Effector memory CD8-positive, alpha-beta T cell (primary cell): ENCODE measurements around the gene ANTXR2.
"Not testable (repeated sequence)": the region's sequence is repeated elsewhere in the genome, so short reads cannot be mapped to it uniquely, and the experiment has no call there.

Source experiments
- ATAC-seq: fragments of 150-1000 bp; cut with Tn5 transposase; replicated peaks from 2 replicates; pipeline ENCODE4 v1.10.0; 2021; ENCODE audit warnings: mild to moderate bottlenecking, moderate library complexity
- DNase-seq, 3 experiments: peaks; one replicate each; pipeline ENCODE4 v3.0.0; 2021
- H3K27ac Mint-ChIP-seq, 2 donors: one replicate each; pipeline ENCODE4 v1.8.0; 2022; ENCODE audit warnings: mild to moderate bottlenecking in 2 of 2, mixed read lengths in 2 of 2, moderate library complexity in 2 of 2
- H3K27me3 Mint-ChIP-seq, 2 donors: one replicate each; pipeline ENCODE4 v1.8.0; 2022; ENCODE audit warnings: mixed read lengths in 2 of 2
- H3K36me3 Mint-ChIP-seq: one replicate; pipeline ENCODE4 v1.8.0; 2022; ENCODE audit warnings: mild to moderate bottlenecking, moderate library complexity, mixed read lengths; ENCODE audit not compliant: insufficient read depth
- H3K4me1 Mint-ChIP-seq, 2 donors: one replicate each; pipeline ENCODE4 v1.8.0; 2022; ENCODE audit warnings: low read depth in 2 of 2, mixed read lengths in 2 of 2
- H3K4me3 Mint-ChIP-seq, 2 donors: one replicate each; pipeline ENCODE4 v1.8.0; 2022; ENCODE audit warnings: mild to moderate bottlenecking in 2 of 2, mixed read lengths in 2 of 2, moderate library complexity in 2 of 2
- H3K9me3 Mint-ChIP-seq, 2 donors: one replicate each; pipeline ENCODE4 v1.8.0; 2022; ENCODE audit warnings: mixed read lengths in 2 of 2

ANTXR2 gene

DNA sequence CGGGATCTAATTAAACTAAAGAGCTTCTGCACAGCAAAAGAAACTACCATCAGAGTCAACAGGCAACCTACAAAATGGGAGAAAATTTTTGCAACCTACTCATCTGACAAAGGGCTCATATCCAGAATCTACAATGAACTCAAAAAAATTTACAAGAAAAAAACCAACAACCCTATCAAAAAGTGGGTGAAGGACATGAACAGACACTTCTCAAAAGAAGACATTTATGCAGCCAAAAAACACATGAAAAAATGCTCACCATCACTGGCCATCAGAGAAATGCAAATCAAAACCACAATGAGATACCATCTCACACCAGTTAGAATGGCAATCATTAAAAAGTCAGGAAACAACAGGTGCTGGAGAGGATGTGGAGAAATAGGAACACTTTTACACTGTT is 70.5 kb downstream of the ANTXR2 start:
- H3K9me3 Mint-ChIP-seq, H3K4me3 Mint-ChIP-seq, DNase-seq, H3K27ac Mint-ChIP-seq, H3K36me3 Mint-ChIP-seq, ATAC-seq, H3K27me3 Mint-ChIP-seq: not testable (repeated sequence)
- peaks cover 21 to 24% of the 10 kb centered on the region in 2 donors for H3K4me1 Mint-ChIP-seq

DNA sequence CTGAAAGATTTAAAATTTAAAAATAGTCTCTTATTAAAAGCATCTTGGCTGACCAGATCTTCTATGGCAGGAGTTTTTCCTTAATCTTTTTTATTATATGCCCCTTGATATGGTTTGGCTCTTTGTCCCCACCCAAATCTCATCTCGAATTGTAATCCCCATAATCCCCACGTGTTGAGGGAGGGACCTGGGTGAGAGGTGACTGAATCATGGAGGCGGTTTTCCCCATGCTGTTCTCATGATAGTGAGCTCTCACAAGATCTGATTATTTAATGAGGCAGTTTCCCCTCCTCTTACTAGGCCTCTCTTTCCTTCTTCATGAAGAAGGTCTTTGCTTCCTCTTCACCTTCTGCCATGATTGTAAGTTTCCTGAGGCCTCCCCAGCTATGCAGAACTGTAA is 74.0 kb downstream of the ANTXR2 start:
- not testable (repeated sequence) for H3K4me3 Mint-ChIP-seq, H3K27ac Mint-ChIP-seq, H3K9me3 Mint-ChIP-seq, H3K36me3 Mint-ChIP-seq, H3K27me3 Mint-ChIP-seq, DNase-seq, H3K4me1 Mint-ChIP-seq, ATAC-seq

DNA sequence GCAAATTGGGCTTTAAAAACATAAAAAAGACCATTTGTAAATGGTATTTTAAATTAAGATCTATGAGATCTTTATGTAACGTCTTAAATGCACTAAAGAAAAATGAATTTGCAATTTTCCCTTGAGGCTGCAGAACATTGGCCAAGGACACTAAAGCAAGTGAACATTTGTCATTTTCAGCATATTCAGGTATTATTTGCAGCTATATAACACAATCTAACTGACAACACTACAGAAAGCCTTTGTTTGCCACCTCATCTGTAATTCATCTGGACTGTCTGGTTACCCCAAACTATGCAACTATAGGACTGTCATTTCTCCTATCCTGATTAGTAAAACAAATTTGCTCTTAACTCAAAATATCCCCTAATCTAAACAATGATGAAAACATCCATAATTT is 74.8 kb downstream of the ANTXR2 start:
- Mint-ChIP-seq H3K36me3 (peaks cover 3% of the 10 kb centered on the region), H3K27ac (no peak overlapping the region), H3K4me3 (no peak overlapping the region), H3K27me3 (no peaks in the 10 kb centered on the region), H3K9me3 (no peaks in the 10 kb centered on the region), H3K4me1 (peaks cover 2 to 6% of the 10 kb centered on the region in 2 donors)
- ATAC-seq (no peak), DNase-seq (no peak)

DNA sequence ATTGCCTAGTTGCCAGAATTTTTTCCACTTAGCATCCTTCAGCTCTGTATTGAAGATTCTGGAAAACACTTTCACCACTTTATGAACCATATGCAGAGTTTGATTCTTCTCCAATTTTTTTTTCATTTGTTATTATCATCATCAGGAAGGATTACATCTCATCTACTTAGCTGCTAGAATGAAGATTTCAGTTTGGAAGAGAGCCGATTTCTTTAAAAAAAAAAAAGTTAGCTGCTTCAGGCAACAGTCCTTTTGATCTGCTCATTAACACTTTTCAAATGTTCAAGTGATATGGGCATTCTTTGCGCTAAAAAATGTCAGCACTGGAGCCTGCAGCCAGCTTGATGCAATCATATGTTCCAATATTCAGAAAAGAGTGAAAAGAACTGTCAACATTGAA is 76.2 kb downstream of the ANTXR2 start:
- H3K27ac Mint-ChIP-seq: no peak overlapping the region
- DNase-seq: no peak
- H3K9me3 Mint-ChIP-seq: no peaks in the 10 kb centered on the region
- H3K27me3 Mint-ChIP-seq: no peaks in the 10 kb centered on the region
- no peak for ATAC-seq
- H3K4me1 Mint-ChIP-seq: peaks cover 2 to 12% of the 10 kb centered on the region in 2 donors
- H3K36me3 Mint-ChIP-seq: peaks cover 3% of the 10 kb centered on the region
- no peak overlapping the region for H3K4me3 Mint-ChIP-seq

DNA sequence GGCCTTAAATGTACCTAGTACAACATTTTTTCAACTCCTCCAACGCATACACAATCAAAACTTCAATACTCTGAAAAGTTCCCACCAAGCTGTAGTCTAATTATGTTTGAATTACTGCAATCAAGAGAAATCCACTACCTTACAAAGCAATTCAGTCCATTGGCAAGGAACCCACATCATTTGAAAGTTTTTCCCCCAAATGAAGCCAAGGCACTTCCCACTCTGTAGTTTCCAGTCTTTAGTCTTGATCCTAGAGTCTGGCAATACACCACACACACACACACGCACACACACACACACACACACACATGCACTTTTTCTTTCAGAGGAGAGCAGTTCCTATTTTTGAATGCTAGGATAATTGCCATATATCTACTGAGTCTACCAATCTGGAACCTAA is 79.6 kb downstream of the ANTXR2 start:
- ATAC-seq: no peak
- Mint-ChIP-seq H3K9me3 (no peaks in the 10 kb centered on the region), H3K4me1 (peaks cover 14 to 27% of the 10 kb centered on the region in 2 donors), H3K4me3 (no peak overlapping the region), H3K27me3 (no peaks in the 10 kb centered on the region), H3K27ac (no peak overlapping the region), H3K36me3 (peaks cover 10% of the 10 kb centered on the region)
- no peak for DNase-seq

DNA sequence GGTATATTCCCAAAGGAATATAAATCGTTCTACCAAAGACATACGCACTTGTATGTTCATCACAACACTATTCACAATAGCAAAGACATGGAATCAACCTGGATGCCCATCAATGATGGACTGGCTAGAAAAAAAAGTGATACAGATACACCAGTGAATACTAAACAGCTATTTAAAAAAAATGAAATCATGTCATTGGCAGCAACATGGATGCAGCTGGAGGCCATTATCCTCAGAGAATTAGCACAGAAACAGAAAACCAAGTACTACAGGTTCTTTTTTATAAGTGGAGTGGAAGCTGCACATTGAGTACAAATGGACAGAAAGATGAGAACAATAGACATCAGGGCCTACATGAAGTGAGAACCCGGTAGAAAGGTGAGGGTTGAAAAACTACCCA is 81.4 kb downstream of the ANTXR2 start:
- peaks cover 7% of the 10 kb centered on the region for H3K36me3 Mint-ChIP-seq
- no peak for ATAC-seq
- H3K27me3 Mint-ChIP-seq: no peaks in the 10 kb centered on the region
- no peak for DNase-seq
- H3K9me3 Mint-ChIP-seq: no peaks in the 10 kb centered on the region
- H3K4me1 Mint-ChIP-seq: peaks cover 20 to 30% of the 10 kb centered on the region in 2 donors
- no peak overlapping the region for H3K4me3 Mint-ChIP-seq
- H3K27ac Mint-ChIP-seq: peak overlapping the region in 1 of 2 donors; percentile 9

DNA sequence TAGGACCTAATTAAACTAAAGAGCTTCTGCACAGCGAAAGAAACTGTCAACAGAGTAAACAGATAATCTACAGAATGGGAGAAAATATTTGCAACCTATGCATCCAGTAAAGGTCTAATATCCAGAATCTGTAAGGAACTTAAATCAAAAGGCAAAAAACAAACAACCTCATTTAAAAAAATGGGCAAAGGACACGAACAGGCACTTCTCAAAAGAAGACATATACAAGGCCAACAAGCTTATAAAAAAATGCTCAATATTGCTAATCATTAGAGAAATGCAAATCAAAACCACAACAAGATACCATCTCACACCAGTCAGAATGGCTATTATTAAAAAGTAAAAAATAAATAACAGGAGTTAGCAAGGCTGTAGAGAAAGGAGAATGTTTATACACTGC is 81.9 kb downstream of the ANTXR2 start:
- DNase-seq, H3K27me3 Mint-ChIP-seq, ATAC-seq, H3K9me3 Mint-ChIP-seq, H3K27ac Mint-ChIP-seq, H3K4me3 Mint-ChIP-seq, H3K36me3 Mint-ChIP-seq: not testable (repeated sequence)
- H3K4me1 Mint-ChIP-seq: peaks cover 22 to 30% of the 10 kb centered on the region in 2 donors

DNA sequence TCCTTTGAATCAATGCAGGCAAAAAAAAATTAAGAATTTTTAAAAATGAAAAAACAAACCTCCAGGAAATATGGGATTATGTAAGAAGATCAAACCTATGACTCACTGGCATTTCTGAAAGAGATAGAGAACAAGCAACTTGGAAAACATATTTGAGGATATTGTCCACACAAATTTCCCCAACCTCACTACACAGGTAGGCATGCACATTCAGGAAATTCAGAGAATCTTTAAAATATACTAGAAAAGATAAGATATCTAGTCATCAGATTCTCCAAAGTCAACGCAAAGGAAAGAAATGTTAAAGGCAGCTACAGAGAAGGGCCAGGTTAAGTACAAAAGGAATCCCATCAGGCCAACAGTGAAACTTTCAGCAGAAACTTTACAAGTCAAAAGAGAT is 85.6 kb downstream of the ANTXR2 start:
- DNase-seq: no peak
- no peak overlapping the region for H3K27ac Mint-ChIP-seq
- H3K36me3 Mint-ChIP-seq: peaks cover 12% of the 10 kb centered on the region
- no peaks in the 10 kb centered on the region for H3K27me3 Mint-ChIP-seq
- no peak overlapping the region for H3K4me3 Mint-ChIP-seq
- no peak for ATAC-seq
- no peaks in the 10 kb centered on the region for H3K9me3 Mint-ChIP-seq
- peaks cover 17 to 22% of the 10 kb centered on the region in 2 donors for H3K4me1 Mint-ChIP-seq

DNA sequence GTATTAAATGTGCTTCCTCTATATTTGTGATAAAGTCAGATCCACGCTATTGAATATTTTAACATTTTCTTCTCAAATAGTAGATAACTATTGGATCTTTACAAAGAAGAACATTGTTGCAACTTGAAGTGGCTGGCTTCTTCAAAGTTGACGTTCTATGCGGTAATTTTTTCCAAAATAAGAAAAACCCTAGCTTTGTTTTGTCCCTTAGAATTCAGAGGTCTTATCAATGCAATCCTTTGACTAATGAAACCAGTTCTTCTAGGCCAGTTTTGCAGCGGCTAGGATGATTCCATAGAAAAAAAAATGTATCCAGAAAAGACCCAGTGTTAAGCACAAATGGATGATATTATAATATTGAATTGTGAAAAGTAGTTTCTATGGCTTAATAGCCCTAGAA is 89.6 kb downstream of the ANTXR2 start:
- Mint-ChIP-seq H3K36me3 (peaks cover 14% of the 10 kb centered on the region), H3K4me3 (no peak overlapping the region), H3K4me1 (peaks cover 7 to 10% of the 10 kb centered on the region in 2 donors), H3K9me3 (no peaks in the 10 kb centered on the region), H3K27ac (no peak overlapping the region), H3K27me3 (no peaks in the 10 kb centered on the region)
- DNase-seq (no peak), ATAC-seq (no peak)

DNA sequence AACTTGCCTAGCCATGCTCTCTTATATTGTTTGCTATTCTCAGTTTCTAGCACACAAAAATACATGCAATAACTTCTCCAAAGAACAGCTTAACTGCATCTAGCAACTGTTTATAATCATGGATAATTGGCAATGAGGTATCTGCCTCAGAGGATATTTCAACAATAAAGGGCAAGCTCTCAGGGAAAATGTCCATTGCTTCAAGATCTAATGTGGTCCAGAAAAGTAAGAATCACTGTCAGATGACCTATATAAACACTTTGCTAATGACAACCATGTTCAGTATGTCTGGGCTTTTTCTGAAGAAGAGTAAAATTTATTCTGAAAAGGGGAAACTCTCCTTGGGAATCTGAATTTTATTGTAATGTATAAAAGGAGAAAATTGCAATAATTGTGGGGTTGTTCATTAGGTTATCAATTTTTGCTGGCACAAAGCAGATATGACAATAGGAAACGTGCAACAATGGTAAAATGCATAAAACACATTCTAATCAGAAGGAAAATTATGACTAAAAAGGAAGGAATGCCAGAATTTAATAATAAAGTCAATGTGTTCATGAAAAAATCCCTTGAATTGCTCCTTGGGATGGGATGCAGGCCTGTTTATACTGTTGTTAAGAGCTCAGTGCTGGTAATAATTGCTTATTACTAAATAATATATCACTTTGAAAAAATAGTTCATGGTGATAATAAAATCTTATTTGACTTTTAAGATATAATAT is 90.3 kb downstream of the ANTXR2 start:
- ATAC-seq (no peak), DNase-seq (no peak)
- Mint-ChIP-seq H3K27me3 (no peaks in the 10 kb centered on the region), H3K9me3 (no peaks in the 10 kb centered on the region), H3K4me1 (peaks cover 4 to 6% of the 10 kb centered on the region in 2 donors), H3K36me3 (peaks cover 21% of the 10 kb centered on the region), H3K4me3 (no peak overlapping the region), H3K27ac (no peak overlapping the region)

DNA sequence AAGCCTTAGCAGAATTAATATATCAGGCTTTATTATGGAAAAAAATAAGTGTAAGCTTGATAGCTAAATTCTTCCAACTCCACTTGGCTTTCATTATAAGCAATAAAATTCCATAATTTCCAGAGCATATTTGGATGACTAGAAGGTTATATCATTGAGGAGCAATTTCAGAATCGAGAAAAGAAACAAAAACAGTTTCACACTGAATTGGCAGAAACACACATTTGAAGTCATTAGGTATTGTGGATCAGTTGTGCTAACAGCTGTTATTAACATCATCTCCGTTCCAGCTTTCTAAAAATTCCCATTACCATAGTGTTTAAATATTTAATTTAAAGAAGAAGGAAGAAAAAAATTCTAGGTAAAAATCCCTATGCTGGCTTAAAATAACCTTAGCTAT is 92.6 kb downstream of the ANTXR2 start:
- Mint-ChIP-seq H3K36me3 (peaks cover 35% of the 10 kb centered on the region), H3K9me3 (no peaks in the 10 kb centered on the region), H3K27me3 (no peaks in the 10 kb centered on the region), H3K4me3 (no peak overlapping the region), H3K27ac (peak overlapping the region in 1 of 2 donors; percentile 66), H3K4me1 (peaks cover 2 to 4% of the 10 kb centered on the region in 2 donors)
- DNase-seq (no peak), ATAC-seq (no peak)

DNA sequence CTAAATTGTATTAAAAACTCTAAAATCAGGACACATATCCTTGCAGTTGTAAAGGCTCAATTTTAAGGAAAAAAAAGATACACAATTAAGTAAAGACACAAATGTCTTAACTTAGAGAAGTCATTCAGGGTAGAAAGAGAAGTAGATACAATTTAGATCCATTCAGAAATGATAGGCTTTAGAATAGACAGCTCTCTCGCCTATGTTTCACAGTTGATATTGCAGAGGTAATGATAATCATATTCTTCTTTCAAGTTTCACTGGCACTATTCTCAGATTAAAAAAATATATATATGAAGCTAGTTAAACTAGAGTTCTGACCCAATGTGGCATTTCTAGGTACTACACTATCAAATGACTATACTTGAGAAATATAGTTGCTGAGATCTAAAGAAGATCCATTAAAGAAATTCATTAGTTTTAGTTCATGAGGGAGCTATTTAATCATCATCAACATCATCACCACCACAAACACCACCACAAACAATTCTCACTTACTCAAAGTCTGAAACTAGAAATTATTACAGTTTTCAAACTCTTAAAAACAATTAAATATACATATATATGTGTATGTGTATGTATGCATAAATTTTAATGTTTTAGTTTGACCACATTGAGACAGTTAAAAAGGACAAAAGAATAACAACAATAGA is 93.1 kb downstream of the ANTXR2 start:
- no peaks in the 10 kb centered on the region for H3K27me3 Mint-ChIP-seq
- H3K36me3 Mint-ChIP-seq: peaks cover 41% of the 10 kb centered on the region
- H3K27ac Mint-ChIP-seq: peak overlapping the region in 1 of 2 donors; percentile 66
- H3K4me3 Mint-ChIP-seq: no peak overlapping the region
- H3K9me3 Mint-ChIP-seq: no peaks in the 10 kb centered on the region
- no peak for DNase-seq
- peaks cover 2 to 4% of the 10 kb centered on the region in 2 donors for H3K4me1 Mint-ChIP-seq
- peak; percentile 40 for ATAC-seq

DNA sequence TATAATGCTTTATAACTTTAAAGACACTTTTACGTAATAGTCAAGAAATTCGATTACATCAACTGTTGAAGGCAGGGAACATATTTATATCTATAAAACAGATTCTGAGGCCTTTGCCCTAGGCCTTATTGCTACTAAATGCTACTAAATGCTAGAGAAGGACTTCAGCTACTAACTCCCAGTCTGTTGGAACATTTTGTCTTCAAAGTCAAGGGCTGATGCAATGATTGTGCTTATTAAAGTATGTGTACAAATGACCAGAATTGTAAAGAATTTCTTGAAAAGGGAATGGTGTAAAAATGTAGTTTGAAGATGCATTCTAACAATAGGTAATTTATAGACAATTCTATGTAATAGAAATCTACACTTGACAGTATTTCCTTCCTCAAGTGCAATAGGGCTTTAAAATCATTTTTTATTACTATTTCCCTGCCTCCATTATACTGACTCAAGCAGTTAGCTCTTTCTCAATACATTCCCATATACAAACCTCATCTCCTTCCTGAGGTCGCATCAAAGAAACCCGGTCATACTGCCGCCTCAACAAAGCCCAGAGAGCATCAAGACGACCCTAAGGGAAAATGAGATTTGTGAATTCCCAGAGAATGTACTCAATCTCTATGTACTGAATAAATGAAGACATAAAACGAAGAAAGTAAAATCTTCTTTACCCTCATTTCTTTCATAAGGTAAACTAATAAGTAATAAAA is 95.7 kb downstream of the ANTXR2 start:
- H3K27me3 Mint-ChIP-seq: no peaks in the 10 kb centered on the region
- H3K36me3 Mint-ChIP-seq: peaks cover 49% of the 10 kb centered on the region
- no peak overlapping the region for H3K4me3 Mint-ChIP-seq
- ATAC-seq (no peak), DNase-seq (no peak)
- H3K27ac Mint-ChIP-seq: peak overlapping the region in 1 of 2 donors; percentile 13
- no peaks in the 10 kb centered on the region for H3K9me3 Mint-ChIP-seq
- peaks cover 2 to 4% of the 10 kb centered on the region in 2 donors for H3K4me1 Mint-ChIP-seq
